ENCODE measurements around the gene TPGS1.

Gene TPGS1

GRCh38 chr19:539429-540030, 32.2 kb downstream of the TPGS1 start:
- no peak for DNase-seq (ENCODE audit: low spot score)

DNA sequence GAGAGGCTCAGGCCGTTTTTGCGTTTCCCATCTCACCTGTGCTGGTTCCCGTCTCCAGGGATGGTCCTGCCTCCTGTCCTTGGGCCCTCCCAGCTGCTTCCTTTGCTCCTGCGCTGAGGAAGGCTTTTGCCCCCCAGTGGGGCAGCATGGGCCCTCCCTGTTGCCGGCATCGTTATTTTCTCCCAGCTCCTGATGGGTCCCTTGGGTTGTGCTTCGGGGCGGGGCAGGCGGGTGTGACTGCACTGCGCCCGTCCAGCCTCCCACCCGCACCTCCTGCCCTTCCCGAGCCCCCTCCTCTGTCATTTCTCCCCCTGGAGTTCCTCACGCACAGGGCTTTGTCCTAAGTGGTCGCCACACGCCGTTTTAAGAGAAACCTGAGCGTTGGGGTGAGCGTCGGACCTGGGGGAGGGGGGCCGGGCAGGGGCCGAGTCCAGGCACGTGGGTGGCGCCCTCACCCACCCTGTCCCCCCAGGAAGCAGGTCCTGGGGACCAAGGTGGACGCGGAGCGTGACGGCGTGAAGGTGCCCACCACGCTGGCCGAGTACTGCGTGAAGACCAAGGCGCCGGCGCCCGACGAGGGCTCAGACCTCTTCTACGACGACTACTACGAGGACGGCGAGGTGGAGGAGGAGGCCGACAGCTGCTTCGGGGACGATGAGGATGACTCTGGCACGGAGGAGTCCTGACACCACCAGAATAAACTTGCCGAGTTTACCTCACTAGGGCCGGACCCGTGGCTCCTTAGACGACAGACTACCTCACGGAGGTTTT, 33.8 kb downstream of the TPGS1 start:
- DNase-seq (ENCODE audit: low spot score) = no peak

GRCh38 chr19:541699-542098, 34.4 kb downstream of the TPGS1 start:
- DNase-seq (ENCODE audit: low spot score) = no peak

DNA sequence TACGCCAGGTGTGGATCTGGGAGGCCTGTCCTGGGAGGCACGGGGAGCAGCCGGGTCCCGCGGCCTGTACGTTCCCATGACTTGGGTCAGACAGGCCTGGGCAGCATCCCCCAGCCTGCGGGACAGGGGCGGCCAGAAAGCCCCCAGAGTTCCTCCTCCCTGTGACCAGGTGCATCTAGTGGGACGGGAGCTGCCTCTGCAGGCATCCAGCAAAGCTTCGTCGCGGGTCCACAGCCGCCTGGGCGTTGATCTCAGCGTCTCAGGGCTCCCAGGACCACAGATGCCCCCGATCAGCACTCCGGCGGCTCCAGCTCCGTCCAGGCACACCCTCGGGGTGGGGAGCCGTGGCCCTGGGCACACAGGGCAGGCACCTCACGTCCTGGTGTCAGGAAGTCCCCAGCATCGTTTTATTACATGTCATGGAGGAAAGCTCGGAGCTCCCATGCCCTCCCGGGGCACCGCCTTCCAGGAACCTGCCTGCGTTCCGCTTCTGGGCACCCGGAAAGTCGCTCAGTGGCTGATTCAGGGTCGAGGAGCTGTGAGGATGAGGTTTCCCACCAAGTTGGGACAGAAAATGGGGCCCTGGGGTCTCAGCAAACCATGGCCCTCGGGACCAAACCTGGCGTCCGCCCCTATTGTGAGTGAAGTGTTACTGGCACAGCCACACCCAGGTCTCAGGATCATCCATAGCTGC, 35.0 kb downstream of the TPGS1 start:
- no peak for DNase-seq (ENCODE audit: low spot score)

- no peak for DNase-seq (ENCODE audit: low spot score)
Measured at GRCh38 chr19:543910-544608, 36.8 kb downstream of the TPGS1 start, which contains the start of gene GZMM. Gene GZMM (plus strand): TSS chr19:544053. CDS start chr19:544072, 19 bp downstream.

DNA sequence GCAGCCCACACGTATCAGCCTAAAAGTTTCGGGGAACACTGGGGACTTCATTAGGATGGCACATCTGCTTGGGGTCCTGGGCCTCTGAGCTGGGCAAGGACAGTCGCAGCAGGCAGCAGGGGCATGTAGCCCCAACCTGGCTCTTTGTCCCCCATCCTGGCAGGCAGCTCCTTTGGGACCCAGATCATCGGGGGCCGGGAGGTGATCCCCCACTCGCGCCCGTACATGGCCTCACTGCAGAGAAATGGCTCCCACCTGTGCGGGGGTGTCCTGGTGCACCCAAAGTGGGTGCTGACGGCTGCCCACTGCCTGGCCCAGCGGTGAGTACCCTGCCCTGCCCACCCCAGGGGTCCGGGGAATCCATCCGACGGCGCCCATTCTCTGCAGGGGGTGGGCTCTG, 39.8 kb downstream of the TPGS1 start:
- DNase-seq (ENCODE audit: low spot score) = no peak

DNA sequence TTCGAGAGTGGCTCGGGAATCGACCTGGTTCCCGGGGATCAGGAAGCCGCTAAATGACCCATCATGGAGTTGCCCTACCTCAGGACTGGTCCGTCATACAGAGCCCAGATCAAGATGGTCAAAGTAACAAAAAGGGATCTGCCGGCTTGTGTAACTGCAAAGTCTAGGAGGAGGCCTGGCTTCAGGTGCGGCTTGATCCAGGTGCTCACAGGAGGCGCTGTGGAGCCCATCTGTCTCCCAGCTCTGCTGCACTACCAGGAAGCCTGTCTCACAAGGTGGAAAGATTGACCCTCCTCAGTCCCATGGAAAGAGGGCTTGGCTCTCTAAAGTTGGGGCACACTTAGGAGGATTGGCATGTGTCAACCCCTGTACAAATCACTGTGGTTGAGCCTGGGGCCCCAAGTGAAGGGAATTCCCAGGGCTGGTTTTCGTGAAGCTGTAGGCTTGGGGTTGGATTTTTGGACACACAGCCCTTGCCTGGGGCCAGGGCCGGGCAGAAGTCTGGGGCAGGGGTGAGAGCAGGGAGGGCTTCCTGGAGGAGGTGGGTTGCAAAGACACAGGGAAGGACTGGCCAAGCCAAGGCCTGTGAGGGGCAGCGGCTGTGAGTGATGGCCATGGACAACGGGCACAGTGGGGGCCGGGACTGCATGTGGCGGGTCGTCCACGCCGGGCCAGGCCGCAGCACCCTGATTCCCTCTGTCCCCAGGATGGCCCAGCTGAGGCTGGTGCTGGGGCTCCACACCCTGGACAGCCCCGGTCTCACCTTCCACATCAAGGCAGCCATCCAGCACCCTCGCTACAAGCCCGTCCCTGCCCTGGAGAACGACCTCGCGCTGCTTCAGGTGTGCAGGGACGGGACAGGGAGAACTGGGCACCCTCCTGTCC, 40.8 kb downstream of the TPGS1 start:
- no peak for DNase-seq (ENCODE audit: low spot score)

DNA sequence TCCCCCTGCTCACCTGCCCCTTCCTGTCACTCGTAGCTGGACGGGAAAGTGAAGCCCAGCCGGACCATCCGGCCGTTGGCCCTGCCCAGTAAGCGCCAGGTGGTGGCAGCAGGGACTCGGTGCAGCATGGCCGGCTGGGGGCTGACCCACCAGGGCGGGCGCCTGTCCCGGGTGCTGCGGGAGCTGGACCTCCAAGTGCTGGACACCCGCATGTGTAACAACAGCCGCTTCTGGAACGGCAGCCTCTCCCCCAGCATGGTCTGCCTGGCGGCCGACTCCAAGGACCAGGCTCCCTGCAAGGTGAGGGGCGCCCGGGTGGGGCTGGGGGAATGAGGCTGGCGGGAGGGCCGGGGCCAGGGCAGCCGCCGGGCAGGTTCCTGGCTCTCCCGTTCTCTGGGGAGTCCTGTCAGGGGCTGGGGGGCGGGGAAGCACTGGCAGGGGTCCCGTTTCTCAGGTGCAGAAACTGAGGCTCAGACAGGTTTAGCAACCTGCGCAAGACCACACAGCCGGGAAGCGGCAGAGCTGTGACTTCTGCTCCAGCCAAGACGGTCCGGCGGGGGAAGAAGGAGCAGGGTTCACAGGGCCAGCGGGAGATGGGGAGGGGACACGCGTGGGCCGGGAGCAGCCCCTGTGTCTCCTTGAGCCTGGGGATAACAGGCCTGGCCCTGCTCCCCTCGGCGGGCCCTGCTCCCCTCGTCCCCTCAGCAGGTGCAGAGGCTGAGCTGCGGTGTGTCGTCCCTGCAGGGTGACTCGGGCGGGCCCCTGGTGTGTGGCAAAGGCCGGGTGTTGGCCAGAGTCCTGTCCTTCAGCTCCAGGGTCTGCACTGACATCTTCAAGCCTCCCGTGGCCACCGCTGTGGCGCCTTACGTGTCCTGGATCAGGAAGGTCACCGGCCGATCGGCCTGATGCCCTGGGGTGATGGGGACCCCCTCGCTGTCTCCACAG, 41.9 kb downstream of the TPGS1 start:
- DNase-seq (ENCODE audit: low spot score) = no peak

- DNase-seq (ENCODE audit: low spot score) = no peak
Measured at GRCh38 chr19:554817-555216, 47.5 kb downstream of the TPGS1 start.

DNA sequence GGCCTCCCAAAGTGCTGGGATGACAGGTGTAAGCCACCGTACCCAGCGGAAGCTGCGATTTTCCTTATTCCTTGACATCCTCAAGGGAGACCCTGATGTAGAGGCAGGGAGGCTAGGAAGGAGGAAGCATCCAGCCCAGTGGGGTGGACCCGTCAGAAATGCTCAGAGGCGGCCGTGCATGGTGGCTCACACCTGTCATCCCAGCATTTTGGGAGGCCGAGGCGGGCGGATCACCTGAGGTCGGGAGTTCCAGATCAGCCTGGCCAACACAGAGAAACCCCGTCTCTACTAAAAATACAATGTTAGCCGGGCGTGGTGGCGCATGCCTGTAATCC, 48.1 kb downstream of the TPGS1 start:
- DNase-seq (ENCODE audit: low spot score) = no peak

GRCh38 chr19:556611-557382, 49.5 kb downstream of the TPGS1 start:
- no peak for DNase-seq (ENCODE audit: low spot score)

DNA sequence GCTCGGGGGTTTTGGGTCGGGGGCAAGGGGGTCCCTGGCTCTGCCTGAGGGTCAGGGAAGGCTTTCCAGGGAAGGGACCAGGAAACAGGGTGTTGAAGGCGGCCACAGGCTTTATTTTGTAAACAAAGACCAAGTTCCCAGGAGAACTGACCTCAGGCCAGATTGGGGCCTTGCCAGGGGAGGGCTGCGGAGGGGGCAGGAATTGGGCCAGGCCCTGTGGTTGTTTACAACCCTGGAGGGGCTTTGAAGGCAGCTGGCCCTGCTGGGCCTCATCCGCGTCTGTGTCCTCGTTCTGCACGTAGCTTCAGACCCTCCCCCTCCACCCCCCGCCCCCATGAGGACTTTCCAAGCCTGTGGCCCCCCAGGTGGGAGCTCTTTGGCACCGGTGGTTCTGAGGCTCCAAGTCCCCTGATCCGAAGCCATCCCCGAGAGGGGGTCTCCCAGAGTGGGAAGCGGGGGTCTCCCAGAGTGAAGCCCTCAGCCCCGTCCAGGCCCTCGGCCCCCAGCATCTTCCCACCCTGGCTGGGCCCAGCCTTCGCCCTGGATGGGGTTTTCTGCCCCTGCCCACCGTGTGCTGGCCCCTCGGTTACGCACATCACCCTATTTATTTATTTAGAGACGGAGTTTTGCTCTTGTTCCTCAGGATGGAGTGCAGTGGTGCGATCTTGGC, 51.6 kb downstream of the TPGS1 start:
- no peak for DNase-seq (ENCODE audit: low spot score)

DNA sequence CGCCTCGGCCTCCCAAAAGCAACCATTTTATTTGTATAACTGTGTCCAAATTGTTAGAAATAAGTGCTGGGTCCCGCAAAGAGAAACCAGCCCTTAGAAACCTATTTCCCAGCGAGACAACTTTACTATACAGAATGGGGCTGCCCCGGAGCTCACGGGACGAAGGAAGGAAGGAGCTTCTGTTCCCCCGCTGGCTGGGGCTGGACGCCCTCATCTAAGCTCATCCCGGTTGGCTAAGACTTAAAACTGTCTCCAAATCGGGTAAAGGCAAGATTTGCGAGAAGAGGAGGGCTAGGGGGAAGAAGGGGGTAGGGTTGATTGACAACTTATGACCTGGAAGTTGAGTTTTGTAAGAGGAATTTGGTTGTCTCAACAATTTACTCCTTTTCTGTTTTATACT, 52.8 kb downstream of the TPGS1 start:
- DNase-seq (ENCODE audit: low spot score) = no peak

DNA sequence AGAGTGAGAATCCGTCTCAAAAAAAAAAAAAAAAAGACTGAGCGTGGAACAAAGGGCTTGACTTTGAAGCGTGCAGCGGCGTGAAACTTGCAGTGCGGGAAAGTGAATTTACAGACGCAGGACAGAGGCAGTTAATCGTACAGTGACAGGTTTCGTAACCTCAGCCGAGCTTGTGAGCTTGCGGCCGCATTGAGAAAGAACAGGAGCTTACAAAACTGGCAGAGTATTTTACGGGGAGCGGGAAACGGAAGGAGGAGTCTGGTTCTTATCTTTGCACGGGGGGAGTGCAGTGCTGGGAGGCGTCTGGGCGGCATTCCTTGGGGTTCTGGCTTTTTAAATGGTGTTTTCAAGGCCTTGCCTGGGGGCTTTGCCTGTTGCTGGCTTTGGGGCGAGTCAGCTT, 59.1 kb downstream of the TPGS1 start:
- no peak for DNase-seq (ENCODE audit: low spot score)

GRCh38 chr19:566844-567243, 59.5 kb downstream of the TPGS1 start:
- no peak for DNase-seq (ENCODE audit: low spot score)

DNA sequence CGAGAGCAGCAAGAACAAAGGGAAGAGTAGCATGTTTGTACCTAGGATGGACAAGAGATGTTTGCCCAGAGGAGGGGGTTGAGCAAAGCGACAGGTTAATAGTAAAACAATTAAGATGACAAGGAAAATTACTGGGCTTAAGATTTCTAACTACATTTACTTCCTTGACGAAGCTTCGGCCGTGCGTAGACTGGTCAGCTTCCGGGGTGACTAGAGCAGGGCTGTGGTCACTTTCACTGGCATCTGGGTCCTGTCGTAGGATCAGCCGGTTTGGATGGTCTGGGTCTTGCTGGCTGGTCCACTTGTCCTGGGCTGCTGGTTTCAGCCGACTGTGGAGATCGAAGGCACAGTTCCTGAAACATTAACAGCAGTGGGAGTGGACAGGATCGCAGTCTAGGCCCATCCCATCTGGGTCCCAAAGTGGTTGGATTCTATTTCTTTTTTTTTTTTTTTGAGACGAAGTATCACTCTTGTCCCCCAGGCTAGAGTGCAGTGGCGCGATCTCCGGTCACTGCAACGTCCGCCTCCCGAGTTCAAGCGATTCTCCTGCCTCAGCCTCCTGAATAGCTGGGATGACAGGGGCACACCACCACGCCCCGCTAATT, 60.1 kb downstream of the TPGS1 start:
- DNase-seq (ENCODE audit: low spot score) = no peak
